DOHH2 (cell line): ENCODE results near the gene MCC.

Experiments used
- H3F3A ChIP-seq: fragments of 200-600 bp; sonication (generic), shearing (Covaris generic); 2 replicates; pipeline ENCODE4 v1.6.0; 2016; ENCODE audit warnings: antibody characterized with exemption, mild to moderate bottlenecking; ENCODE audit not compliant: control insufficient read depth, insufficient read depth
- H3K27ac ChIP-seq: fragments of 200-600 bp; sonication (generic); 2 replicates; pipeline ENCODE4 v1.5.1; 2014; ENCODE audit warnings: low read depth, mild to moderate bottlenecking, low read length, moderate library complexity
- H3K27me3 ChIP-seq: fragments of 200-600 bp; sonication (generic); 2 replicates; pipeline ENCODE4 v1.6.1; 2014; ENCODE audit warnings: mild to moderate bottlenecking, low read length, mixed read lengths; ENCODE audit not compliant: control insufficient read depth
- H3K36me3 ChIP-seq: fragments of 200-600 bp; sonication (generic); 2 replicates; pipeline ENCODE4 v1.6.1; 2014; ENCODE audit warnings: mild to moderate bottlenecking, low read length, moderate library complexity, mixed read lengths; ENCODE audit not compliant: control insufficient read depth
- H3K4me1 ChIP-seq: fragments of 200-600 bp; sonication (generic); 2 replicates; pipeline ENCODE4 v1.6.1; 2014; ENCODE audit warnings: mild to moderate bottlenecking, low read length, mixed read lengths; ENCODE audit not compliant: control insufficient read depth
- H3K4me2 ChIP-seq: fragments of 200-600 bp; sonication (generic); 2 replicates; pipeline ENCODE4 v1.6.0; 2014; ENCODE audit warnings: mild to moderate bottlenecking, low read length, moderate library complexity
- H3K4me3 ChIP-seq: fragments of 200-600 bp; sonication (generic); 2 replicates; pipeline ENCODE4 v1.5.1; 2014; ENCODE audit warnings: mild to moderate bottlenecking, low read length, mixed read lengths
- H3K79me2 ChIP-seq: fragments of 200-600 bp; sonication (generic); 2 replicates; pipeline ENCODE4 v1.6.1; 2014; ENCODE audit warnings: mild to moderate bottlenecking, low read length, mixed read lengths; ENCODE audit not compliant: control insufficient read depth
- H3K9me2 ChIP-seq: fragments of 200-600 bp; sonication (generic); replicated peaks from 2 replicates; pipeline ENCODE4 v1.6.1; 2014; ENCODE audit warnings: mild to moderate bottlenecking, low read length, mixed read lengths; ENCODE audit not compliant: control insufficient read depth
- H3K9me3 ChIP-seq: fragments of 200-600 bp; sonication (generic); 2 replicates; pipeline ENCODE4 v1.6.1; 2014; ENCODE audit warnings: antibody characterized with exemption, low read length, mixed read lengths; ENCODE audit not compliant: control insufficient read depth, insufficient read depth
- H4K20me1 ChIP-seq: fragments of 200-600 bp; sonication (generic); 2 replicates; pipeline ENCODE4 v1.6.0; 2014; ENCODE audit warnings: low read depth, mild to moderate bottlenecking, antibody characterized with exemption, low read length, moderate library complexity; ENCODE audit not compliant: control insufficient read depth, insufficient read depth
- CTCF ChIP-seq: fragments of 200-600 bp; sonication (generic); IDR thresholded peaks from one replicate; pipeline ENCODE4 v1.5.1; 2014; ENCODE audit warnings: antibody characterized with exemption, mild to moderate bottlenecking, low read depth, low read length; ENCODE audit not compliant: poor library complexity, severe bottlenecking
- EZH2phosphoT487 ChIP-seq: fragments of 200-600 bp; sonication (generic); IDR thresholded peaks from 2 replicates; pipeline ENCODE4 v1.6.1; 2017; ENCODE audit warnings: borderline replicate concordance, mild to moderate bottlenecking, antibody characterized with exemption, low read length, moderate library complexity, mixed read lengths

Gene MCC

GRCh38 chr5:113246361-113246870, 241.8 kb downstream of the MCC start:
- H3K4me3 ChIP-seq = no peak overlapping the region
- no peaks in the 10 kb centered on the region for H3K27me3 ChIP-seq
- H4K20me1 ChIP-seq = no peaks in the 10 kb centered on the region
- H3K27ac ChIP-seq = no peak overlapping the region
- H3K79me2 ChIP-seq = no peaks in the 10 kb centered on the region
- H3K4me2 ChIP-seq = no peak overlapping the region
- no peaks in the 10 kb centered on the region for H3K9me2 ChIP-seq
- H3K36me3 ChIP-seq = no peaks in the 10 kb centered on the region
- no peaks in the 10 kb centered on the region for H3K9me3 ChIP-seq
- no peaks in the 10 kb centered on the region for H3K4me1 ChIP-seq
- no peak for TF ChIP-seq CTCF
- TF ChIP-seq EZH2phosphoT487 = no peak
- no peaks in the 10 kb centered on the region for H3F3A ChIP-seq

GRCh38 chr5:113245427-113246225, 242.6 kb downstream of the MCC start:
- Histone ChIP-seq H3K9me3 (no peaks in the 10 kb centered on the region), H3K4me2 (no peak overlapping the region), H3K79me2 (no peaks in the 10 kb centered on the region), H3K9me2 (no peaks in the 10 kb centered on the region), H3K4me3 (no peak overlapping the region), H3F3A (no peaks in the 10 kb centered on the region), H4K20me1 (no peaks in the 10 kb centered on the region), H3K27me3 (no peaks in the 10 kb centered on the region), H3K27ac (no peak overlapping the region), H3K4me1 (no peaks in the 10 kb centered on the region), H3K36me3 (no peaks in the 10 kb centered on the region)
- TF ChIP-seq EZH2phosphoT487 = no peak
- TF ChIP-seq CTCF = no peak

DNA sequence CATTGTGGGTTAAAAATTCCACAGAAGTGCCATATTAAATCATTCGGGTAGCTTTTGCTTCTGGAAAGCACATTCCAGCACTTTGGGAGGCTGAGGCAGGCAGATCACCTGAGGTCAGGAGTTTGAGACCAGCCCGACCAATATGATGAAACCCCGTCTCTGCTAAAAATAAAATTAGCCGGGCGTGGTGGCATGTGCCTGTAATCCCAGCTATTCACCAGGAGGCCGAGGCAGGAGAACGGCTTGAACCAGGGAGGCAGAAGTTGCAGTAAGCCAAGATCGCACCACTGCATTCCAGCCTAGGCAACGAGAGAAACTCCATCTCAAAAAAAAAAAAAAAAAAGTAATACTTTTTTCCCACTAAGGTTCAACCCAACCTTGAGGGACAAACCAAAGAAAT, 243.3 kb downstream of the MCC start:
- H4K20me1 ChIP-seq = no peaks in the 10 kb centered on the region
- TF ChIP-seq CTCF (no peak), EZH2phosphoT487 (no peak)
- H3K27me3 ChIP-seq = no peaks in the 10 kb centered on the region
- H3K79me2 ChIP-seq = no peaks in the 10 kb centered on the region
- no peak overlapping the region for H3K27ac ChIP-seq
- no peak overlapping the region for H3K4me3 ChIP-seq
- H3K9me2 ChIP-seq = no peaks in the 10 kb centered on the region
- no peaks in the 10 kb centered on the region for H3K9me3 ChIP-seq
- no peaks in the 10 kb centered on the region for H3K4me1 ChIP-seq
- no peaks in the 10 kb centered on the region for H3K36me3 ChIP-seq
- no peaks in the 10 kb centered on the region for H3F3A ChIP-seq
- H3K4me2 ChIP-seq = no peak overlapping the region
